Mucosa of descending colon (tissue), 3 donors: ENCODE results near the gene LARP1. TPM values are rescaled to one million over a fixed set of nuclear protein-coding genes. Genes with fewer than 3 reads are reported as not detected.

ENCODE experiments used
- ATAC-seq: fragments of 200-7000 bp; cut with Tn5 transposase; one replicate; pipeline ENCODE4 v1.9.1; 2020; ENCODE audit warnings: mild to moderate bottlenecking, moderate library complexity
- DNase-seq, 3 donors: peaks; one replicate each; pipeline ENCODE4 v3.0.0-alpha.2; 2020
- H3K36me3 ChIP-seq: fragments of 200-600 bp; one replicate; pipeline ENCODE4 v1.8.0; 2021; ENCODE audit warnings: low read depth, mild to moderate bottlenecking
- H3K4me1 ChIP-seq: fragments of 200-600 bp; one replicate; pipeline ENCODE4 v1.8.0; 2021; ENCODE audit warnings: low read depth, mild to moderate bottlenecking
- H3K4me3 ChIP-seq: fragments of 200-600 bp; one replicate; pipeline ENCODE4 v1.8.0; 2021; ENCODE audit warnings: mild to moderate bottlenecking
- H3K9me3 ChIP-seq: fragments of 200-600 bp; one replicate; pipeline ENCODE4 v1.8.0; 2021; ENCODE audit warnings: mild to moderate bottlenecking
- CTCF ChIP-seq: fragments of 200-600 bp; IDR thresholded peaks from one replicate; pipeline ENCODE4 v1.8.0; 2022; ENCODE audit warnings: antibody characterized with exemption, mild to moderate bottlenecking
- intact Hi-C, 2 donors: fragments of 100-400 bp; cut with DNase I in 1 of 2; cut with micrococcal nuclease in 1 of 2; formaldehyde crosslinking; loops; one replicate each; pipeline versions ENCODE4 v1.11.0 to v1.11.1; 2022; cut with DNase I, micrococcal nuclease
- total RNA-seq, 3 donors: library from RNA; stranded (reverse); fragmentation: NEBNext Ultra II Directional in 2 of 3; extraction: Animal tissue kit (Norgen Biotek cat#: 25700) in 2 of 3; gene quantifications; one replicate each; pipeline versions ENCODE4 v1.2.1 to v1.2.4, GENCODE V29; 2021 to 2023
- donor health status: DM: no; HTN: no; CAD: no; lungs with moderate emphysema.
- donor health status: DM: no; HTN: no; CAD: no.
- donor health status: DM: no; HTN: yes; CAD: no.

The LARP1 gene
- total RNA-seq, 3 donors from 2014 or later = 127 to 157 (median 140) TPM

- ATAC-seq = peak; percentile 22
- Histone ChIP-seq H3K4me3 (no peak overlapping the region), H3K36me3 (no peaks in the 10 kb centered on the region), H3K4me1 (peaks cover 32% of the 10 kb centered on the region), H3K9me3 (no peaks in the 10 kb centered on the region)
- intact Hi-C loops = no loop called here
- DNase-seq = peak in 1 of 3 donors; percentile 27
- no peak for TF ChIP-seq CTCF
Observed at GRCh38 chr5:154761046-154761736, 6.0 kb downstream of the LARP1 start.

- no peak for TF ChIP-seq CTCF
- peaks cover 43% of the 10 kb centered on the region for H3K4me1 ChIP-seq
- no peaks in the 10 kb centered on the region for H3K9me3 ChIP-seq
- H3K4me3 ChIP-seq = no peak overlapping the region
- ATAC-seq (no peak), DNase-seq (no peak)
- H3K36me3 ChIP-seq = no peaks in the 10 kb centered on the region
- intact Hi-C loops = no loop called here
Observed at GRCh38 chr5:154762261-154762660, 7.1 kb downstream of the LARP1 start.

- no peak for ATAC-seq
- intact Hi-C loops = no loop called here
- peaks cover 45% of the 10 kb centered on the region for H3K4me1 ChIP-seq
Observed at GRCh38 chr5:154762700-154763099, 7.5 kb downstream of the LARP1 start.

GRCh38 chr5:154764967-154765366, 9.8 kb downstream of the LARP1 start:
- ATAC-seq = no peak
- intact Hi-C loops = no loop called here
- no peaks in the 10 kb centered on the region for H3K9me3 ChIP-seq
- H3K4me3 ChIP-seq = no peak overlapping the region
- no peaks in the 10 kb centered on the region for H3K36me3 ChIP-seq
- no peak for DNase-seq
- no peak for TF ChIP-seq CTCF
- H3K4me1 ChIP-seq = peaks cover 35% of the 10 kb centered on the region

More at GRCh38 chr5:154762700-154763099, 7.5 kb downstream of the LARP1 start:
- no peak for TF ChIP-seq CTCF
- Histone ChIP-seq H3K4me3 (no peak overlapping the region), H3K36me3 (no peaks in the 10 kb centered on the region), H3K9me3 (no peaks in the 10 kb centered on the region)
- no peak for DNase-seq

- Histone ChIP-seq H3K4me3 (no peak overlapping the region), H3K9me3 (no peaks in the 10 kb centered on the region), H3K36me3 (no peaks in the 10 kb centered on the region), H3K4me1 (peaks cover 30% of the 10 kb centered on the region)
- intact Hi-C loops = no loop called here
- no peak for ATAC-seq
- DNase-seq = no peak
- TF ChIP-seq CTCF = no peak
Observed at GRCh38 chr5:154765396-154765925, 10.3 kb downstream of the LARP1 start.
